HG02981 (cell line): ENCODE data around the gene XCL2.

Experiments used
- ATAC-seq: cut with Tn5 transposase; IDR thresholded peaks from one replicate; pipeline ENCODE4 v1.9.1; 2021; ENCODE audit warnings: mild to moderate bottlenecking, moderate library complexity; ENCODE audit not compliant: unreplicated experiment

XCL2 gene

DNA sequence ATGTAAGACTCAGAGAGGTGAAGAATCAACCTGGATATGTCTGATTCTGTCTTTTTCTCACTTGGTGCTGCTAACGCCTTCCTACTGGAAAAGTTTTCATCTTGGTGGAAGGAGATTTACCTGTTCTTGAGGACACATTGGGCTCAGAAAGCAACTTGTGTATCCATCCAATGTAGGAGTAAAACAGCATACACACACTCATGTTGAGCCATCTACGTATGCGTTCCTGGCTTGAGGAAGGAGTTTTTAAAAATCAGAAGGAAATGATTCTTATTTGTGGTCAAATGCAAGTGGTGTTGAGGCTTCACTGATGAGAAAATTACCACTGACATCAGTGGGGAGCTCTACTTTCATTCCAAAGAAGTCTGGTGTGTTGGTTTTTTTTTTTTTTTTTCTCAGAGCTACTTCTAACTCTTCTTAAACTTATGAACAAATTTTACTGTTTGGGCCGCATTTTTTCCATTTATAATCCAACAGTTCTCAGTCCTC lies 25.6 kb downstream of the XCL2 start:
- ATAC-seq, result no peak

DNA sequence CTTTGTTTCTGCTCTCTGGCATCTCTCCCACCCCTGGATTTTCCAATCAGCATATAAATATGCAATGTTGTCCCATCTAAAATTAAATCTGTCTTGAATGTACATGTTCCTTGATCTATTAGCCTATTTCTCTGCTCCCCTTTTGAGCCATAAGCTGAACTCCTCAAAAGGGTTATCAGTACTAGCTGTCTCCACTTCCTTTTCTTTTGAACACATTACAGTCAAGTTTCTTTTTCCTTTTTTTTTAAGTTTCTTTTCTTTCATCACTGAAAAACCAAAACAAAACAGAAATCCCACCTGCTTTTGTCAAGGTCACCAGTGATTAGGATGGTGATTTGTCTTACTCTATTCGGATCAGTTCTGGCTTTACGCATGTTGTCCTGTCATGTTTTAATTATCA lies 29.3 kb downstream of the XCL2 start:
- no peak for ATAC-seq

DNA sequence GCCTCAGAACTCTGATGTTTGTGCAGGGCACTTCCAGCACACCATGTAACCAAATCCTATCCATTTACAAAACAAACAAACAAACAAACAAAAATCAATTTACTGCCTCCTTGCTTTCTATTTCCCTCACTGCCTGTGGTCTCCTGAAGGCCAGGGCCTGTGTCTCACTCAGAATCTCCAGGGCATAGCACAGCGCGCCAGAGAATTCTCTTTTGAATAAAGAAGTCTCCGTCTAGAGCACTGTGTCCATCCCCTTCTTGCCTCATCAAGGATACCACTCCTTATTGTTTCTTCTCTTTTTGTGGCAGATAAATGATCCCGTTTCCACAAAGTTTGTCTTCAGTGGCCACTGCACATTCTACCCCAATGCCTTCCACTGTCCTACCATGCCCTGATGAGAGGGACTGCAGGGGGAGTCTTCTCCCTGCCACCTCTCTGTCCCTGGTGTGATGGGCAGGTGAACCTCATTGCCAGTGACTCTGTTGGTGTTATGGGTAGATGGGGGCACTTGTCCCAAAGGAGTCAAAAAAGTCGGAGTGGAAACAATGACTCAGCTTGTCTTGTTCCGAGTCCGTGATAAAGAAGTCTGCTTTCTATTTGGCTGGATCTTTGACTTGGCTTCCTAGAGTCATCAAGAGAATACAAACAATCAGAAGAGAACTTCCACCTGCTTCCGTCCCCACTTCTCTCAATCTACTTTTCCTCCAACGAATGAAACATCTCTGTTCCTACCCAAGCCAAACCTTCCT lies 30.0 kb downstream of the XCL2 start:
- no peak for ATAC-seq

DNA sequence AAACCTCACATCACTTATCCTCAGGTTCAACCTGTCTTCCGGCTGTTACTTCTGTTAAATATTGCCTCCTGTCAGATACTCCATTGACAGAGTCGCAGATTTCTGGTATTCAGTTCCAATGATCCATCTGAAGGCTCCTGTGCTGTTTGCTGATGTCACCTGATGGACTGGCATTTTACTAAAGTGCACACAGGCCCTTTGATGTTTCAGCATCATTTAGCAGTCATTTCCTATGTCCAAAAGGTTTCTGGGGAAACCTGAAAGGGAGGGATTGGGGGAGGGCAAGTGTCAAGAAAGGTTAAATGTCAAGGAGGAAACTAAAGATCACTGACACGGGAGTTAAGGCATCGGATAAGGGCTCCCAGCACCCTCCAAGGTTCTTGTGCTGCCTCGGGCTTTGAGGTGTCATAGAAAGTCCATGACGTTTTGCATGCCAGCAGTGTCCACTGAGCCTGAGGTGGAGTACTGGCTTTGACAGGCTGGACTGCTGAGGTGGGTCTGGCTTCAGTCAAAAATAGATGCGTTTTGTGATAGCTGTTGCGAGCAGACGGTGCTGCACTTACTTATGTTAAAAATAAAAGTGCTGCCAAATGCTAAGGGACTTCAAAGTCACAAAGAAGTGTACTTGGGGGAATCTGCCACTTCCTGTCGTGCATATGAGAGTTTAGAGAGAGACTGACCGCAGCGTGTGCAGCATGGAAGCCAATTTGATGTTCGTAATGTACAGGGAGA lies 30.8 kb downstream of the XCL2 start:
- no peak for ATAC-seq

DNA sequence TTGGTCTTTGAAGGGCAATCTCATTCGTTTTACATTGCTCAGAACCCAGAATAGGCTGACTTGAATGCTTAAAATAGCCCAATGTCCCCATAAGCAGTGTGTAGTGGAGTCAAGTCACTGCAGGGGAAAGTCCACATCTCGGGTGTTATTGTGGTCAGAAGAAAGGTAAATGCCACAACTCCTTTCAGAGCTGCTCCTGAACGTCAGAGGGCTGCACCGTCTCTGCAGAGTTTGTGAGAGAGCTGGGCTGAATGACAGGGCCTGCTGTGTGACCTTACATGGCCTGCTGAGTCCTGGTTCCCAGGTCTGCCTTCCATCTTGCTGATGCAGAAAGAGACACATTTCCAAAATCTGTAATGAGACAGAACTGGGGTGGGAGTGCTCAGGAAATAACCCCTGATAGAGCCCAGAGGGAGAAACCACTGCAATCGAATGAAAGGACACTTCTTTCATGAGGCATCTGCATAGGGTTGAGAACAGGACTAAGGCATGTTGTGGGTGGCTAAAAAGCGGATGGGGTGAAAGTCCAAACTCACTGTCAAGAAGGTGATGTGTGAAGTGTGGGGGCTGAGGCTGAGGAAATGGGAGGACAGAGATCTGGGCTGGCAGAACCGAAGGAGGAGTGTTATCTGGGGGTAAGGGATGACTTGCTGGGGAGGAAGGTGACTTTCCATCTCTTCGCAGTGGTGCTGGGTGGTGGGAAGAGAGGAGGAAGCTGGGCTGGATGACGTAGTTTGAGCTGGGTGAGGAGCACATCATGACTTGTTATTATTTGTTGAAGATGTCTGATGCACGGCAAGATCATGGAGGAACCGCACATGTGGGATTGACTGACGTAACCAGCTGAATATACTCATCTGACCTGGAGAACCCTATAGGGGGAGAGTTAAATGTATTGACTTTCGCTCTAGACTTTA lies 33.7 kb downstream of the XCL2 start:
- ATAC-seq, result peak; percentile 77

DNA sequence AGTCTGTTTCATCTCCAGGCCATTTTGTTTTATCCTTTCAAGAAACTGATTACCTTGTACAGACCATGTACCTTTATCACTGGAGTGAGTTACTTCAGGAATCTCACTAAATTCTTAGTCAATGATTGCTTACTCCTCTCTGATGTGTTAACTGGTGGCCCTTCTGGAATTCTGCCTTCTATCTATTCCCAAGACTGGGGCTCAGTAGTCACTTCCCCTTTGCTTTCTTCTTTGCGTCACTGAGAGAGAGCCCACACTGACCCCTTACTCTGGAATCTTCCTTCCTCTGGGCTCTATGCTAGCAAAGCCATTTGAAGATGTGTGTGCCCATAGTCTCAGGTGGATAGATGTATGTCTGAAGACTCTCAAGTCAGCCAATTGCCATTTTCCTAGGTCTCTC lies 34.6 kb downstream of the XCL2 start:
- ATAC-seq, result no peak

DNA sequence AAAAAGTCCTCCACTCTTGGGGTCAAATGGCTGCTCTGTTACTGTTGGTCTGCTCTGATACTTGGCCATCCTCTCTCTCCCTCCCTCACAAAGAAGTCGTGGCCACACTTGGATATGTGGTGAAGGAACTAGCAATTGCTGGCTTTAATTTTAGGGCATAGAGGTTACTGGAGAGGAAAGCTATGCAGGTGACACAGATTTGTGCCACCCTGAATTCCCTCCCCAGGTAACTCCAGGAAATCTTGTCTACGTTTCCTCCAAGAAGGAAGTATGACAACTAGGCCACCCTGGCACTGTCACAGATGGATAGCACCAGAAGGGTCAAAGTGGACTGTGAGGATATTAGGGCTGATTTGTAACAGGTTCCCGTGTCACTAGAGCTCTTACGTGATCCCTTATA lies 36.0 kb downstream of the XCL2 start:
- no peak for ATAC-seq

DNA sequence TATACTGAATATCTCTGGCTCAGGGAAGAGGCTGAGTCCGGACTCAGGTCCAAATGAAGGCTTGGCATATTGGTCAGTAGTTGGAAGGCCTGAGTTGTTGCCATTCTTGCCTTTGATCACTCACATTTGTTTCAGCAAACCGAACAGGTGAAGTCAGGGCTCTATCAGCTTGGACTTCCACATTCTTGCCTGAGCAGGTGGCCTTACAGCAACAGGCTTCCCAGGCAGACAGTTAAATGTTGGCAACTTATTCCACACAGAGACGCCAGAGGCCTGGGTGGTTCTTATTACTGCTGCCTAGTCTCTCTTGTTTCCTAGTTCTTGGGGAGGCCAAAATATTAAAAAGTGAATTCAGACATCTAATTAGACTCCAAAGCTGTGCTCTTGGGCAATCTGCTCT lies 36.6 kb downstream of the XCL2 start:
- ATAC-seq, result no peak

DNA sequence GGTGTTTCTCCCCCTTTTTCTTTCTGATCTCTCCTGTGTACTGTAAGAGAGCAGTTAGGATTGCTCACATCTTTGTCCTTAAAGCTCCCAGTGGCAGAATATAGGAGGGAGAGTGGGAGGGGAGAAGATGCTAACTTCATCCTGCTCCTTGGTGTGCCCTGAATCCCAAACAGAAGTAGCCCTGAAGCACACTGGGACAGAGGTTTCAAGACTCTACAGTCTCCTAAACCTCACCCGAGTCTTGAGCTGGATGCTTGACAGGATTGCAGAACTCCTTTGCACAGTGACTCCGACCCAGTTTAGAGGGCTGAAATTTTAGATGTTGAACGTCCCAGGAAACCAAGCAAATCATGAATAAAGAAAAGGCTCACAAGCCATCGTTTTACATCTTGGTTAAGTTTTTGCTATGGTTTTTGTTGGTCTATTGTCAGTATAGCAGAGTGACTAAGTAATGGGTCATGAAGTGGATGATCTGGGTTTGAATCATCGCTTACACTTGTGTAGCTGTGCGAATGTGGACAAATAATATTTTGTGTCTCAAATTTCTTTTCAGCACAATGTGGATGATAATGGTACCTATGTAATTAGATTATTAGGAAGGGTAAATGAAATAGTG lies 37.5 kb downstream of the XCL2 start:
- ATAC-seq, result no peak

DNA sequence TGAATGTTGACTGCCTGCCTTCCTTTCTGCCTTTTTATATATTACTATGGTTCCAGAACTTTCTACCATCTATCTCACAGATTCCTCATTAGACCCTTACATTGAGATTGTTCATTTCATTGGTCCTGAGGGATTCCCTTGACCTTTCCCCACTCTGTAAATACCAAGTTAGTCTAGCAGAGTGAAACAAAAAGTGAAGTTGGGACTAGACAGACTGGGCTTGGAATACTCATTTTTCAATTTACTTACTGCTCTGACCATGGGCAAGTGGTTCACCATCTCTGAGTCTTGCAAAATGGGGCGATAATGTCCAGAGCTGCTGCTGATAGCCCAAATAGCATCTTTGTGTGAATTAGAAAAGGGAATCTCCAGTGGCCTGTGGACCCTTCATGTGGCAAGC lies 38.8 kb downstream of the XCL2 start:
- ATAC-seq, result no peak

DNA sequence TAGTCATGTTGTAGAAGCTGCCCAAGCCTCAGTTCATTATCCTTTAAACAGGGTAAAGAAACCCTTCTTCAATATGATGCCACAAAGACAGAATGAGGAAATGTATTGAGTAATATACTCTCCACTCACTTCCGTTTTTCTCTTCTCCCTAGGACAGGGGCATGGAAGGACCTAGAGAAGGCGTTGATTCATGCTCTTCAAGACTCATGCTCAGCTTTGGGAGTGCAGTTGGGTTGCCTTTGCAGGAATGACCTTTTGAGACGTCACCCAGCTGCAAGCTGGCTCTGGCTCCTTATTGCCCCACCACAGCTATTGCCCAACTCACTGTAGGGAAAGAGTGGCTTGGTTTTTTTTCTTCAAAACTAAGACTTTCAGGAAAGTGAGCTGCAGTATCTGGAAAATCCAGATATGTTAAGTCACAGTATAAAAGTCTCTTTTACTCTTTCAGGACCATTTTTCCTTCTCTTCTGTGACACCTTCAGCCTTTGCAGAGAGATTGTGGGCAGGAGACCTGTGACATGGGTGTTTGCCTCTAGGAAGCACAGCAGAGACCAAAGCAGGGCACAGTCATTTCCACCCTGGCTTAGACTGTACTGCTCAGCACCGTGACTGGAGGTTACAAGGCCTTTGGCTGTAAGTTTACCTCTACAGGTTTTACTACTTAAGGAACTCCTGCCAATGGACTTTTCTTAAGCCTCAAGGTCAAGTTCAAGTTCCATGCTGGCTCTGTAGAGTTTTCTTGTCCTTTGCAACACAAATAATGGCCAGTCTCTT lies 39.5 kb downstream of the XCL2 start:
- ATAC-seq, result peak; percentile 90

DNA sequence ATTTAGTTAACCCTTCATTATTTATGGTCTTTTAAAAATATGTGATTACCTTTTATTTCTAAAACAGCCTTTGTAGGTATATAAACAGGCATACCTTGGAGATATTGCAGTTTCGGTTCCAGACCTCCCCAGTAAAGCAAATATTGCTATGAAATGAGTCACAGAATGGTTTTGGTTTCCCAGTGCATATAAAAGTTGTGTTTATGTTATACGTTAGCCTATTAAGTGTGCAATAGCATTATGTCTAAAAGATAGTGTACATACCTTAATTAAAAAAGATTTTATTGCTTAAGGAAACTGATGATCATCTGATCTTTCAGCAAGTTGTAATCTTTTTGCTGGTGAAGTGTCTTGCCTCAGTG lies 44.1 kb downstream of the XCL2 start:
- no peak for ATAC-seq

DNA sequence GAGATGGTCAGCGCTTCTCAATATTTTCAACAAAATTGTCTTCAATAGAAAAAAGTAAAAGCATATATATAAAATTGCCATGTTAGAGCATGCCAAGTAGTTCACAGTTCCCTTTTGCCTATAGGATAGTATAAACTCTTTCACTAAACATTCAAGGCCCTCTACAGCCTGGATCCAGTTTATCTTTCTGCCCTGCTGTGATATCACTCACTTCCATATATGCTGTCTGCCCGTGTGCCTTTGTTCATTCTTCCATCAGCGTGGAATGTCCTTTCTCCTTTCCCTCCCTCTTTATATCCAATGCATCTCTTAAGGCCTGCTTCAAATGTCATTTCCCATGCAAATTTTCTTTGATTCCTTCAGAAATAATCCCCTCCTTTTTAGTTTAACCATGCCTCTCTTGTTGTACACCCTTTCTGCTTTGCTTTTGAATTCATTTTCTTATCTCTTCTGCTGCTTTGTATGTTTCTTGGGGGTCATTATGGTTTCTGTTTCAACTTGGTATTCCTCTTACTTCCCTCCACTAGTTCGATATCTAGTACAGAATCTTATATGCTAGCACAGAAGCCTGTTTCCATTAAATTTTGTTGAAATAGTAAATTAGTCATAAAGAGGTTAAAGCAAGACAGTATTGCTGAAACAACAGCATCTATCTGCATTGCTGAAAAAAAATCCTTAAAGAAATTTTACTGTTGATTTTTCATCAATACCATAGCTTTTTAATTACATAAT lies 44.7 kb downstream of the XCL2 start:
- no peak for ATAC-seq

DNA sequence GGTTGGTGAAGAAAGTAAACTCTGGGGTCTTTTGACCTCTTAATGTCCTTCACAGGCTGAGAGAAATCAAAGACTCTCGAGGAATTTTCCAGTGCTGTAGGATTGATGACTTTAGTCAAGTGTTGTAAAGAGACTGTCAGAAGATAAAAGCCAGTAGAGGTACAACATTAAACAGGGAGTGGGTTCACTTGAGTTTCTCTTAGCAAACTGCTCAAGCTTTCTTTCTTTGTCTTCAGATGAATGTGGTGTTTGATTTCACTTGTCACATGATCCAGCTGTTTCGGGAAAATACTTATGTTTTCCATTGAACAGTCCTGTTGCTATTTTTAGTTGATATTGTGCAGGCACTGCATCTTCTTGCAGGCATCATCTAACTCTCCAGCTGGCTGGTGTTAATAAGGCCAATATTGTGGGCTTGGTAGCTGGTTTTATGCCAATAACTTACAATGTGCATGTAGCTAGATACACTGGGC lies 45.6 kb downstream of the XCL2 start:
- no peak for ATAC-seq

DNA sequence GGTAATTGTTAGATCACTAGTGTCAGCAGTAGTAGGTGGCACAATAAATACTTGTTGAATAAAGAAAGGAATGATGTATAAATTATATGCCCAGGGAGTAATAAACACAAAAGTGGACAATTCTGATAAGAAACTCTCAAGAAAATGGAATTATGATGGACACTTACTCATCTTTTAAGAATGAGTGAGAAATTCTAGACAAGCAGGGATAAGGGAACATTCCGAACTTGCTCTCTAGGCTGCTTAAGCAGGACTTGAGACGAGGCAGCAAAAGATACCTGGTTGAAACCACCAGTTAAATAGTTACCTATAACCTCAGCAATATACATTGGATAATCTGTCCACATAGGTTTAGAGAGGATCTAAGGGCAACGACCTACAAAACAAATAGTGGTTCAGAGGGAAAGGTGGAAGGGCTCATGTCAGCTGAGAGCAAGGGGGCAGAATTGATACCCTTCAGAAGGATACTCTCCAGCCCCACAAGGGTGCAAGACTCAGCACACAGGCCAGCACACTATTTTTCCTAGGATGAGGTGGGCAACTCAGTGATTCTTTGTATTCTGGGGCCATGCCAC lies 46.3 kb downstream of the XCL2 start:
- no peak for ATAC-seq

DNA sequence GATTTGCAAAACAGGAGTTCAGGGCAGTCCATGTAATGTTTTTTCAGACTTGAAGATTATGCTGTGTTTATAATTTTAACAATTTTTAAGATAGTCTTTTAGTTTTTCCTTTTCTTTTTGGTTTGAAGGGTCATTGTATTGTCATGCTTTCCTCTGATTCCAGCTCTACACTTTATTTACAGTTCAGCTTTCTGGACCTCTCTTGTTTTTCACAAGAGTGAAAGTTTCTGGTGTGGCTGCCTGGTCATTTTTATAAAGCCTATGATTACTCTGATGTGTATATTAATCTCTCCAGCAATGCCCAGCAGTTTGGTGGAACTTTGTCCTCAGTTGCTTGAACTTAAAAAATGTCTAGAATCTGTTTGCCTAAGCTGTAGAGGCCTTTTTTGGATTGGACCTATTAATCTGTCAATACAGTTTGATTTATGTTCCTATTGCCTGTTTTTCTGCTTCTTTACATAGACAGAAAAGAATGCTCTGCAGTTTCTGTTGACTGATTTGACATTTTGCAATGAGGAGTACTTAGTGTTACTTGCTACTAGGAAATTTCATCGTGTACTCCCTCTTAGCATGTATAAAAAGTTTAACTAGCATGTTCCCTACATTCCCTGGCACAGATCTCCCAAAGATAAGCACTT lies 52.2 kb downstream of the XCL2 start:
- no peak for ATAC-seq
